Neutrophil (primary cell): ENCODE measurements around the gene WDR70.
A peak's percentile ranks its signal among the peaks of the same experiment; 100 is the strongest.

Experiments
- H3K27ac ChIP-seq: fragments of 200-600 bp; sonication (generic); 2 replicates; pipeline ENCODE4 v1.5.1; 2016; ENCODE audit warnings: mild to moderate bottlenecking, moderate library complexity
- H3K27me3 ChIP-seq: fragments of 200-600 bp; sonication (generic); 2 replicates; pipeline ENCODE4 v1.6.0; 2016; ENCODE audit warnings: mild to moderate bottlenecking
- H3K36me3 ChIP-seq: fragments of 200-600 bp; sonication (generic); 2 replicates; pipeline ENCODE4 v1.5.1; 2017
- H3K4me1 ChIP-seq, 2 experiments: fragments of 200-600 bp in 1 of 2; sonication (generic) in 1 of 2; 1 replicate in 1 of 2; 2 replicates in 1 of 2; pipeline versions ENCODE4 v1.5.1 to v1.6.1; 2013 to 2016; ENCODE audit warnings: low read depth in 1 of 2, low read length in 1 of 2, mild to moderate bottlenecking in 1 of 2, moderate library complexity in 1 of 2; ENCODE audit not compliant: control insufficient read depth in 1 of 2, insufficient read depth in 1 of 2
- H3K4me3 ChIP-seq, 2 experiments: fragments of 200-600 bp in 1 of 2; sonication (generic) in 1 of 2; 1 replicate in 1 of 2; 2 replicates in 1 of 2; pipeline ENCODE4 v1.5.1; 2013 to 2016; ENCODE audit warnings: low read depth in 1 of 2, low read length in 1 of 2, mild to moderate bottlenecking in 1 of 2, moderate library complexity in 1 of 2
- H3K9me3 ChIP-seq: fragments of 200-600 bp; sonication (generic); 2 replicates; pipeline ENCODE4 v1.5.1; 2016
- TF ChIP-seq, protein P1 (sequence below): fragments of 200-600 bp; sonication (generic); IDR thresholded peaks from 2 replicates; pipeline ENCODE4 v1.5.1; 2016; ENCODE audit warnings: antibody characterized with exemption

WDR70 gene

DNA sequence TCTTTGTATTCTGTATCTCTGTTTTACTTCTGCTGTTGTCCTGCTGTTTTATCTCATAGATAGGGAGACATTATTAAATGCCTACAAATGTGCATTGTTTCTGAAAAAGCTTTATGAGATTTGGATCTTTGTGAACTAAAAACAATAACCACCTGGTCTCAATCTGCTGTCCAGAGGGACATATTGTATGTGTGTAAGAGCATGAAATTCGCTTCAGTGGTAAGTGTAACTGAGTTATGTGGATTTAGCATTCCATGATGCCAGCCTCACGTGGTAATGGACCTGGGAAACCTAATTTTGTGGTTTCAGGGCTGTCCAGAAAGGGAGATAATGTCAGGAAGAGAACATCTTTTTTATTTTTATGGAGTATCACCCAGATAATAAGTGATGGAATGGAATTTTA is 341.4 kb downstream of the WDR70 start:
- Histone ChIP-seq H3K27ac (peak overlapping the region; percentile 71), H3K9me3 (no peaks in the 10 kb centered on the region), H3K4me3 (no peak overlapping the region), H3K36me3 (no peaks in the 10 kb centered on the region), H3K4me1 (peaks cover 11 to 30% of the 10 kb centered on the region in 2 experiments), H3K27me3 (no peaks in the 10 kb centered on the region)
- TF ChIP-seq, protein P1, sequence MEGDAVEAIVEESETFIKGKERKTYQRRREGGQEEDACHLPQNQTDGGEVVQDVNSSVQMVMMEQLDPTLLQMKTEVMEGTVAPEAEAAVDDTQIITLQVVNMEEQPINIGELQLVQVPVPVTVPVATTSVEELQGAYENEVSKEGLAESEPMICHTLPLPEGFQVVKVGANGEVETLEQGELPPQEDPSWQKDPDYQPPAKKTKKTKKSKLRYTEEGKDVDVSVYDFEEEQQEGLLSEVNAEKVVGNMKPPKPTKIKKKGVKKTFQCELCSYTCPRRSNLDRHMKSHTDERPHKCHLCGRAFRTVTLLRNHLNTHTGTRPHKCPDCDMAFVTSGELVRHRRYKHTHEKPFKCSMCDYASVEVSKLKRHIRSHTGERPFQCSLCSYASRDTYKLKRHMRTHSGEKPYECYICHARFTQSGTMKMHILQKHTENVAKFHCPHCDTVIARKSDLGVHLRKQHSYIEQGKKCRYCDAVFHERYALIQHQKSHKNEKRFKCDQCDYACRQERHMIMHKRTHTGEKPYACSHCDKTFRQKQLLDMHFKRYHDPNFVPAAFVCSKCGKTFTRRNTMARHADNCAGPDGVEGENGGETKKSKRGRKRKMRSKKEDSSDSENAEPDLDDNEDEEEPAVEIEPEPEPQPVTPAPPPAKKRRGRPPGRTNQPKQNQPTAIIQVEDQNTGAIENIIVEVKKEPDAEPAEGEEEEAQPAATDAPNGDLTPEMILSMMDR: no peak

- no peaks in the 10 kb centered on the region for H3K9me3 ChIP-seq
- H3K4me3 ChIP-seq: no peak overlapping the region
- H3K4me1 ChIP-seq: peaks cover 11 to 30% of the 10 kb centered on the region in 2 experiments
- no peaks in the 10 kb centered on the region for H3K36me3 ChIP-seq
- peak overlapping the region; percentile 71 for H3K27ac ChIP-seq
- H3K27me3 ChIP-seq: no peaks in the 10 kb centered on the region
- TF ChIP-seq, protein P1: no peak
These were observed 342.3 kb downstream of the WDR70 start for GRCh38 chr5:37721447-37721871.

DNA sequence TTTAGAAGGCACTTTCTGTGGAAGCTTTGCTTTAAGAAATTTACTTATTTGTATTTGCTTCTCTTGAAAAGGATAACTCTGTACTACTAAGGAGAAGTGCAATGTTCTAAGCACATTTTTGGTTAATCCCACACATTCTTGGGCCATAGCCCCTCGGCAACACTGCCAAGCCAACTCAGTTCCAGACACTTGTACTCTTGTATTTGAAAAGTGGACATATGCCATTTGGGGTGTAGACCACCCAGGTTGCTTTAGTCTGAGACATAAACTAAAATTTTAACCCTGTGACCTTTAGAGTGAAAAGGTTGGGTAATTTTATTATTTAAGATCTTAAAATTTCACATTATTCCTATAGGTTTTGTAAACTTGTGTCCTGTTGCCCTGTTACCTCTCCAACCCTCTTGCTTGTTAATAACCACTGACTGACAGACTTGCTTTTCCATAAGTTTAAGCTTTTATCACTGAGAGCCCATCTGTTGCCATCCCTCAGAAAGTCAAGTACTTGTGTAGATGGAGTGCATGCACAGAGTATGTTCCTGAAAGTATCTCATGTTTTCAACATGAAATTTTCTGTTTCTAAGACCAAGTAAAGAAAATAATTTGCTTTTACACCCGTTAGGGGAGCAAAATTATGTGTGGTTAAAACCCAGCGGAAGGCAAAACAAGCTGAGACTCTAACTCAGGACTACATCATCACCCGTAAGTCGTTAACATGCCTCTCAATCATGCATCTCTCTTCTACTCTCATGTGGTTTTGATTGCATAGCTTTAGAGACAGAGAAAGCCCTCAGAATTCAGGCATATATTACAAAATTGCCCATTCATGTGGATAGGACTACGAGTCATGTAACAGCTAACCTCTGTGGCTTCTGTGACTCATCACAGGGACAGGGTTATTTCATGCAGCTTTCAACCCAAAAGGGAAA is 343.4 kb downstream of the WDR70 start:
- Histone ChIP-seq H3K27me3 (no peaks in the 10 kb centered on the region), H3K4me3 (no peak overlapping the region), H3K4me1 (peaks cover 11 to 30% of the 10 kb centered on the region in 2 experiments), H3K9me3 (no peaks in the 10 kb centered on the region), H3K27ac (peak overlapping the region; percentile 71), H3K36me3 (peaks cover 8% of the 10 kb centered on the region)
- TF ChIP-seq, protein P1: no peak

DNA sequence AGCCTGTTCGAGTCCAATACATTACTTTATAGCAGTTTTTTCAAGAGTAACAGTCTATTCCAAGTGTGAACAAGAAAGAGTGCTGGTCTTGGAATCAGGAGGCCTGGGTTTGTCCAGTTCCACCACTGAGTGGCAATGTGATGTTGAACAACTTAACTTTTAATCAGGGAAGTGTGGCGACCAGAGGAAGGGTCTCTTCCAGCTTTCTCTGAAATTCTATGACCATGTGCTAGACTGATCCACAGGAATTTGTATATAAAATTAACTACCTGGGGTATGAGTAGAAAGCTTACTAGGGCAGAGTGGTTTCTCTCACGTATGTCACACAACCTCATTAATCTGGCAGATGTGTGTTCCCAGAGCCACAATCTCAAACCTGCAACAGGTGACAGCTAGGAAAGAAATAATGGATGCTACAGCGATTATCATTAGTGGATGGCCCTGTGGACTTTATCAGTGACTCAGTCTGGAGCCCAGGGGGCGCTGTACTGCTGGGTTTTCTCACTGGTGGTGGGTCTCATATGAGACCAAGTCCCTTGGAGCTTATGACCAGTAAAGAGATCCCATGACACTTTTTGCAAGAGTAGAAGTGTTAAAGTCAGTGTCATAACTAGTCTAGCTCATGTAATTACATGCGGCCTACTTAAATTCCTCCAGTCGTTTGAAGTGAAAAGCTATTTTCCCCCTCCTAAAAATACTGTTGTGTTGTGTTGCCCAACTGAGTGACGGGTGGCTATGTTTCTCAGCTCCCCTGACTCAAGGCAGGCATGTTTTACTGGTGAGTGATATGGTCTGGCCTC is 344.2 kb downstream of the WDR70 start:
- Histone ChIP-seq H3K4me1 (peaks cover 11 to 30% of the 10 kb centered on the region in 2 experiments), H3K27ac (peak overlapping the region; percentile 71), H3K9me3 (no peaks in the 10 kb centered on the region), H3K4me3 (no peak overlapping the region), H3K27me3 (no peaks in the 10 kb centered on the region), H3K36me3 (peaks cover 11% of the 10 kb centered on the region)
- TF ChIP-seq, protein P1: no peak

- Histone ChIP-seq H3K36me3 (peaks cover 11% of the 10 kb centered on the region), H3K4me1 (peaks cover 11 to 30% of the 10 kb centered on the region in 2 experiments), H3K4me3 (no peak overlapping the region), H3K9me3 (no peaks in the 10 kb centered on the region), H3K27ac (no peak overlapping the region), H3K27me3 (no peaks in the 10 kb centered on the region)
- TF ChIP-seq, protein P1: no peak
These were observed 345.4 kb downstream of the WDR70 start for GRCh38 chr5:37724395-37725125.
